ENCODE results near the gene AANAT. TPM values are rescaled to one million over a fixed set of nuclear protein-coding genes. Genes with fewer than 3 reads are reported as not detected.
A peak's percentile ranks its signal among the peaks of the same experiment; 100 is the strongest.

The AANAT gene
- polyA plus RNA-seq, 2 of the 4 experiments (the other 2 are of a cell fraction), result 0.08 TPM; not detected in 1

DNA sequence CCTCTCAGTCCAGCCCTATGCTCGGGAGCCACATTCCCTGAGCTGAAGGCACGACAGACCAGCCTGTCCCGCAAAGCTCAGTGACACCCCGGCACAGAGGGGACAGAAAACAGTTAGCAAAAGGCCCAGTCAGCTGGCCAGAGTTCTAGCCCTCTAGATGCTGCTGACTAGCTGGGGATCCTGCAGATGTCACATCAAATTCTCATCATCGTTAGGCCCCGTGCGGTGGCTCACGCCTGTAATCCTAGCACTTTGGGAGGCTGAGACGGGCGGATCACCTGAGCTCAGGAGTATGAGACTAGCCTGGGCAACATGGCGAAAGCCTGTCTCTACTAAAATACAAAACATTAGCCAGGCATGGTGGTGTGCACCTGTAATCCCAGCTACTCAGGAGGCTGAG, 31.7 kb upstream of the AANAT start:
- POLR2A ChIA-PET, result interaction anchor here (1.7 kb wide), 1 partner anchor 11 kb away, joined by 6 read pairs; no protein-coding TSS in a partner anchor
- 94% methylated on average over 11 of the region's 11 CpGs for WGBS (ENCODE audit: missing lambda C conversion rate)
- TF ChIP-seq SMC3 (IDR thresholded peaks at IDR 0.05) (no peak), SREBF2 (IDR thresholded peaks at IDR 0.05) (no peak), ZNF302 (CRISPR knock-in tag; IDR thresholded peaks at IDR 0.05) (no peak), E2F6 (IDR thresholded peaks at IDR 0.05; ENCODE audit: borderline replicate concordance, low read depth) (no peak), PHF8 (IDR thresholded peaks at IDR 0.05; ENCODE audit: borderline replicate concordance, low read depth) (no peak), POLR2A (IDR thresholded peaks at IDR 0.05; ENCODE audit: low read length) (no peak), KDM5A (IDR thresholded peaks at IDR 0.05) (no peak), EP300 (IDR thresholded peaks at IDR 0.05) (no peak), MYC (IDR thresholded peaks at IDR 0.05; ENCODE audit: borderline replicate concordance, low read length) (no peak), CEBPB (IDR thresholded peaks at IDR 0.05) (no peak), TP53 (CRISPR knock-in tag; IDR thresholded peaks at IDR 0.05) (no peak), ZFP36 (IDR thresholded peaks at IDR 0.05; ENCODE audit: borderline replicate concordance, partially characterized antibody) (no peak), HMGXB4 (CRISPR knock-in tag; IDR thresholded peaks at IDR 0.05; ENCODE audit: borderline replicate concordance) (no peak), FOSL2 (IDR thresholded peaks at IDR 0.05) (no peak), FOSL2 (CRISPR knock-in tag; IDR thresholded peaks at IDR 0.05) (no peak)
- TF ChIP-seq, protein P1, sequence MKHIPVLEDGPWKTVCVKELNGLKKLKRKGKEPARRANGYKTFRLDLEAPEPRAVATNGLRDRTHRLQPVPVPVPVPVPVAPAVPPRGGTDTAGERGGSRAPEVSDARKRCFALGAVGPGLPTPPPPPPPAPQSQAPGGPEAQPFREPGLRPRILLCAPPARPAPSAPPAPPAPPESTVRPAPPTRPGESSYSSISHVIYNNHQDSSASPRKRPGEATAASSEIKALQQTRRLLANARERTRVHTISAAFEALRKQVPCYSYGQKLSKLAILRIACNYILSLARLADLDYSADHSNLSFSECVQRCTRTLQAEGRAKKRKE (CRISPR knock-in tag; IDR thresholded peaks at IDR 0.05; ENCODE audit: low read depth), result no peak
- FAIRE-seq (no peak), DNase-seq (ENCODE audit: low read depth in 1 of 2, low spot score in 1 of 2) (no peak), ATAC-seq (no peak)
- no peak overlapping the region for H3K27ac ChIP-seq
- CTCF ChIA-PET, result interaction anchor here (0.6 to 35.0 kb wide), 12 partner anchors 9 to 1279 kb away, joined by 3 to 1107 read pairs (median 4); partner anchors contain the start of gene SPHK1
- H3K4me3 ChIP-seq, result no peak overlapping the region
- H3K4me1 ChIP-seq, result peaks cover 19% of the 10 kb centered on the region
- H3K4me2 ChIP-seq, result no peak overlapping the region
- H3K9me3 ChIP-seq, result no peaks in the 10 kb centered on the region

DNA sequence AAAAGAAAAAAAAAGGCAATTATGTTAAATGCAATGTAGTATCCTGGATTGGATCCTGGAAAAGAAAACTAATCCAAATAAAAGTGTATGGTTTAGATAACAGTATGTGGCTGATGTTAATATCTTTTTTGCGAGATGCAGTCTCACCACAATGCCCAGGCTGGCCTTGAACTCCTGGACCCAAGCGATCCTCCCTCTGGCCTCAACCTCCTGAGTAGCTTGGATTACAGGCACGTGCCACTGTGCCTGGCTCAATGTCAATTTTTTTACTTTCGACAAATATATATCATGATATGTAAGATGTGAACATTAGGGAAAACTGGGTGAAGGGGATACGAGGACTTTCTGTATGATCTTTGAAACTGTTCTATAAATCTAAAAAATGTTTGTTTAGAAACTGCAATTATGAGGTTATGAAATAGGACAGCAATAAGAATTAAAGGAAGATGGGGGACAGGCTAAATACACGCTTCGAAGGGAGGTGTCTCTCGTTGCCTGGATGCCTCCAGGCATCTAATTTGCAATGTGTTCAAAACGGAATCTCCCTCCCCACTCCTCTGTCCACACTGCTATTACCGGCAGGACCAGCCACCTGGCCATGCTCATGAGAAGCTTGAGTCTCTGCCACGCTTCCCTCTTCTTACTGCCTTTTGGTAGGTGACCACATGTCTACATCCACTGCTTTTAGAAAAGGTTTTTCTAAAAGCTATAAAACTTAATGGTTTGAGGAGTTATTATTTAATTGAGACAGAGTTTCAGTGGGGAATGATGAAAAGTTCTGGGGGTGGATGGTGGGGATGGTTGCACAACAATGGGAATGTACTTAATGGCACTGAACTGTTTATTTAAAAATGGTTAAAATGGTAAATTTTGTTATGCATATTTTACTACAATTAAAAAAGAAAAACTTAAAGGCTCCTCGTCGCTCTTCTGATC, 29.7 kb upstream of the AANAT start:
- Histone ChIP-seq H3K9me3 (no peaks in the 10 kb centered on the region), H3K4me1 (peaks cover 30% of the 10 kb centered on the region), H3K4me3 (no peak overlapping the region), H3K27ac (0 out of 6 replicates have a peak overlapping the region, but pooled peaks of 1 of the 2 experiments have one; percentile 12), H3K4me2 (no peak overlapping the region)
- FAIRE-seq, result no peak
- no peak for TF ChIP-seq POLR2A (IDR thresholded peaks at IDR 0.05; ENCODE audit: low read length)
- 0 out of 4 replicates have a peak, but pooled peaks of 1 of the 2 experiments have one; percentile 35 for TF ChIP-seq CEBPB (IDR thresholded peaks at IDR 0.05)
- TF ChIP-seq HOXB5 (CRISPR knock-in tag; IDR thresholded peaks at IDR 0.05), result no peak
- no peak for DNase-seq (ENCODE audit: low read depth in 1 of 2, low spot score in 1 of 2)
- POLR2A ChIA-PET, result no interaction called here
- CTCF ChIA-PET, result interaction anchor here (0.7 to 35.0 kb wide), 7 partner anchors 11 to 31 kb away, joined by 3 to 1107 read pairs (median 8); no protein-coding TSS in a partner anchor
- ATAC-seq, result no peak
- WGBS (ENCODE audit: missing lambda C conversion rate), result 84% methylated on average over 13 of the region's 13 CpGs

DNA sequence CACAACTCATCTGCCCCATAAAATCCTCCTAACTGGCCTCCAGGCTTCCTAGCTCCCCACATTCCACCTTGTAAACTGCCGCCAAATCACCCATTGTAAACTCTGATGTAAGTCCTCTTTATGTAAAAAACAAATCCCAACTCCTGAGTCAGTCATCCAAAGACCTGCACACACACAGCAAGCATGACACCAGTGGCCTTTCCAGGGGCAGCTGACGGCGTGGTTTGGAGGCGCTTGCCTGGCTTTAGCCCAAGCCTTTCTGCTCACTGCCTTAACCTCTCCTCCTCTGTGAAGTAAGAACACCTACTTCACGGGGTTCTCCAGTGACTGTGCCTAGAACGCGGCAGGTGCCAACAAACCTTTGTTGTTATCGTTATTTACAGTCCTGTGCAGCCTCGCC, 28.5 kb upstream of the AANAT start:
- H3K4me3 ChIP-seq, result no peak overlapping the region
- DNase-seq (ENCODE audit: low read depth in 1 of 2, low spot score in 1 of 2), result no peak
- ChIA-PET CTCF (interaction anchor here (0.5 to 35.0 kb wide), 9 partner anchors 10 to 218 kb away, joined by 3 to 1107 read pairs (median 4); no protein-coding TSS in a partner anchor), POLR2A (no interaction called here)
- H3K9me3 ChIP-seq, result no peaks in the 10 kb centered on the region
- WGBS (ENCODE audit: missing lambda C conversion rate), result 79% methylated on average over 9 of the region's 9 CpGs
- no peak for ATAC-seq
- no peak overlapping the region for H3K4me2 ChIP-seq
- no peak for FAIRE-seq
- H3K27ac ChIP-seq, result no peak overlapping the region
- H3K4me1 ChIP-seq, result peaks cover 38% of the 10 kb centered on the region
- TF ChIP-seq REST (IDR thresholded peaks at IDR 0.05) (no peak), EP300 (IDR thresholded peaks at IDR 0.05) (no peak), HDAC2 (IDR thresholded peaks at IDR 0.05) (no peak), TFCP2L1 (CRISPR knock-in tag; IDR thresholded peaks at IDR 0.05) (no peak), BHLHE40 (IDR thresholded peaks at IDR 0.05; ENCODE audit: low read depth, low read length) (no peak), NR3C1 (IDR thresholded peaks at IDR 0.05) (no peak), FOXS1 (CRISPR knock-in tag; IDR thresholded peaks at IDR 0.05) (no peak), FOSB (CRISPR knock-in tag; IDR thresholded peaks at IDR 0.05) (no peak), ZFP36 (IDR thresholded peaks at IDR 0.05; ENCODE audit: borderline replicate concordance, partially characterized antibody) (no peak), RAD21 (conservative IDR thresholded peaks at IDR 0.05 in 1 of 2, IDR thresholded peaks at IDR 0.05 in 1 of 2) (no peak), ZNF302 (CRISPR knock-in tag; IDR thresholded peaks at IDR 0.05) (no peak), PHF8 (IDR thresholded peaks at IDR 0.05; ENCODE audit: borderline replicate concordance, low read depth) (no peak)
